Neural cell (in vitro differentiated cells): Measurements from ENCODE around the gene SEMA3F. TPM values are rescaled to one million over a fixed set of nuclear protein-coding genes. Genes with fewer than 3 reads are reported as not detected.

Source experiments
- H2AFZ ChIP-seq: fragments of 200-600, 300-800 bp; sonication (generic), shearing (Covaris generic); 2 replicates; pipeline ENCODE4 v1.6.0; 2014; ENCODE audit warnings: low read depth, mild to moderate bottlenecking, antibody characterized with exemption, low read length, moderate library complexity
- H3F3A ChIP-seq: fragments of 200-600 bp; shearing (Covaris generic); 2 replicates; pipeline ENCODE4 v1.6.1; 2016; ENCODE audit warnings: mild to moderate bottlenecking, moderate library complexity, mixed read lengths, antibody characterized with exemption, low read length; ENCODE audit not compliant: insufficient read depth, poor library complexity, severe bottlenecking
- H3K27ac ChIP-seq: fragments of 200-600, 300-800 bp; sonication (generic), shearing (Covaris generic); 2 replicates; pipeline ENCODE4 v1.5.1; 2014; ENCODE audit warnings: mild to moderate bottlenecking, low read length, moderate library complexity
- H3K27me3 ChIP-seq: fragments of 300-800, 200-600 bp; sonication (generic), shearing (Covaris generic); 2 replicates; pipeline ENCODE4 v1.6.0; 2014; ENCODE audit warnings: mild to moderate bottlenecking, low read depth, low read length, moderate library complexity; ENCODE audit not compliant: insufficient read depth
- H3K36me3 ChIP-seq: fragments of 300-800, 200-600 bp; sonication (generic), shearing (Covaris generic); 2 replicates; pipeline ENCODE4 v1.5.1; 2014; ENCODE audit warnings: mild to moderate bottlenecking, antibody characterized with exemption, low read length, moderate library complexity; ENCODE audit not compliant: insufficient read depth
- H3K4me2 ChIP-seq: fragments of 300-800, 200-600 bp; sonication (generic), shearing (Covaris generic); 2 replicates; pipeline ENCODE4 v1.6.0; 2014; ENCODE audit warnings: mild to moderate bottlenecking, low read length
- H3K4me3 ChIP-seq: fragments of 300-800, 200-600 bp; sonication (generic), shearing (Covaris generic); 2 replicates; pipeline ENCODE4 v1.5.1; 2014; ENCODE audit warnings: mild to moderate bottlenecking, low read length, moderate library complexity
- H3K79me2 ChIP-seq: fragments of 200-600 bp; shearing (Covaris generic); replicated peaks from 2 replicates; pipeline ENCODE4 v1.6.0; 2014; ENCODE audit warnings: mild to moderate bottlenecking, low read length, moderate library complexity; ENCODE audit not compliant: insufficient read depth
- H3K9ac ChIP-seq: fragments of 300-800, 200-600 bp; sonication (generic), shearing (Covaris generic); 2 replicates; pipeline ENCODE4 v1.6.1; 2016; ENCODE audit warnings: mild to moderate bottlenecking, low read length, mixed read lengths
- H3K9me2 ChIP-seq: fragments of 200-600 bp; shearing (Covaris generic); 2 replicates; pipeline ENCODE4 v1.6.1; 2016; ENCODE audit warnings: mild to moderate bottlenecking, low read length, mixed read lengths; ENCODE audit not compliant: insufficient read depth
- H3K9me3 ChIP-seq: fragments of 200-600, 300-800 bp; sonication (generic), shearing (Covaris generic); 2 replicates; pipeline ENCODE4 v1.6.1; 2016; ENCODE audit warnings: mild to moderate bottlenecking, mixed run types, low read length, moderate library complexity, mixed read lengths
- H4K20me1 ChIP-seq: fragments of 200-600 bp; shearing (Covaris generic); 2 replicates; pipeline ENCODE4 v1.6.1; 2016; ENCODE audit warnings: mild to moderate bottlenecking, mixed run types; ENCODE audit not compliant: insufficient read depth
- CTCF ChIP-seq: fragments of 450-650 bp; IDR thresholded peaks from 2 replicates; pipeline ENCODE4 v1.5.1; 2014; ENCODE audit warnings: antibody characterized with exemption, mild to moderate bottlenecking, moderate library complexity; ENCODE audit not compliant: poor library complexity, severe bottlenecking
- EP300 ChIP-seq: fragments of 450-650 bp; conservative IDR thresholded peaks from 2 replicates; pipeline ENCODE4 v1.6.1; 2014; ENCODE audit warnings: antibody characterized with exemption, mild to moderate bottlenecking, moderate library complexity; ENCODE audit not compliant: poor library complexity, severe bottlenecking
- EZH2 ChIP-seq: fragments of 200-600, 300-800 bp; shearing (Covaris generic), sonication (generic); IDR thresholded peaks from 2 replicates; pipeline ENCODE4 v1.6.1; 2014; ENCODE audit warnings: antibody characterized with exemption, low read length, borderline replicate concordance, mild to moderate bottlenecking; ENCODE audit not compliant: insufficient read depth, poor library complexity, severe bottlenecking
- MXI1 ChIP-seq: fragments of 450-650 bp; conservative IDR thresholded peaks from 2 replicates; pipeline ENCODE4 v1.6.1; 2014; ENCODE audit warnings: antibody characterized with exemption, mild to moderate bottlenecking; ENCODE audit not compliant: poor library complexity, severe bottlenecking
- POLR2AphosphoS5 ChIP-seq: IDR thresholded peaks from 2 replicates; pipeline ENCODE4 v1.6.1; 2012
- RAD21 ChIP-seq: fragments of 450-650 bp; conservative IDR thresholded peaks from 2 replicates; pipeline ENCODE4 v1.6.1; 2014; ENCODE audit warnings: antibody characterized with exemption, mild to moderate bottlenecking, moderate library complexity
- REST ChIP-seq: IDR thresholded peaks from 2 replicates; pipeline ENCODE4 v1.6.1; 2012; ENCODE audit warnings: borderline replicate concordance
- SMC3 ChIP-seq: fragments of 450-650 bp; conservative IDR thresholded peaks from 2 replicates; pipeline ENCODE4 v1.6.1; 2014; ENCODE audit warnings: antibody characterized with exemption, mild to moderate bottlenecking, moderate library complexity; ENCODE audit not compliant: poor library complexity
- TAF1 ChIP-seq: IDR thresholded peaks from 2 replicates; pipeline ENCODE4 v1.6.1; 2012; ENCODE audit warnings: low read depth
- polyA plus RNA-seq: library from polyadenylated mRNA; depleted of rRNA; stranded (reverse); fragments of >200 nt; gene quantifications from 2 replicates; pipeline ENCODE4 v1.2.3, GENCODE V29; 2014

SEMA3F gene
- polyA plus RNA-seq, 1 donor from 2014 or later, result 17.0 TPM

GRCh38 chr3:50167069-50167840, 12.1 kb downstream of the SEMA3F start:
- Histone ChIP-seq H3K4me2 (no peak overlapping the region), H3K27ac (no peak overlapping the region), H3K79me2 (no peaks in the 10 kb centered on the region), H3K27me3 (no peaks in the 10 kb centered on the region), H3K4me3 (no peak overlapping the region), H2AFZ (no peak overlapping the region), H3K9me3 (no peaks in the 10 kb centered on the region), H3K9me2 (no peaks in the 10 kb centered on the region), H3K36me3 (no peaks in the 10 kb centered on the region), H3K9ac (no peak overlapping the region), H4K20me1 (no peaks in the 10 kb centered on the region), H3F3A (no peaks in the 10 kb centered on the region)
- TF ChIP-seq RAD21 (no peak), MXI1 (no peak), POLR2AphosphoS5 (no peak), EZH2 (no peak), REST (no peak), CTCF (no peak), TAF1 (no peak), SMC3 (no peak), EP300 (no peak)

GRCh38 chr3:50167841-50168209, 12.7 kb downstream of the SEMA3F start:
- Histone ChIP-seq H3K9me3 (no peaks in the 10 kb centered on the region), H3K27ac (no peak overlapping the region), H3K27me3 (no peaks in the 10 kb centered on the region), H4K20me1 (no peaks in the 10 kb centered on the region), H3K79me2 (no peaks in the 10 kb centered on the region), H3K9me2 (no peaks in the 10 kb centered on the region), H3F3A (no peaks in the 10 kb centered on the region), H2AFZ (no peak overlapping the region), H3K4me3 (no peak overlapping the region), H3K36me3 (no peaks in the 10 kb centered on the region), H3K9ac (no peak overlapping the region), H3K4me2 (no peak overlapping the region)
- no peak for TF ChIP-seq RAD21
- TF ChIP-seq POLR2AphosphoS5, result no peak
- TF ChIP-seq CTCF, result no peak
- TF ChIP-seq REST, result no peak
- TF ChIP-seq SMC3, result no peak
- no peak for TF ChIP-seq EZH2
- TF ChIP-seq TAF1, result no peak
- TF ChIP-seq EP300, result no peak
- TF ChIP-seq MXI1, result no peak
